ES-I3 (cell line): ENCODE data around the gene GRB7.
"Not testable (repeated sequence)": the region's sequence is repeated elsewhere in the genome, so short reads cannot be mapped to it uniquely, and the experiment has no call there.

Source experiments
- H3K36me3 ChIP-seq: 2 replicates; pipeline ENCODE4 v1.6.1; 2013; ENCODE audit warnings: mild to moderate bottlenecking, low read length, control low read depth, moderate library complexity; ENCODE audit not compliant: insufficient read depth
- H3K4me1 ChIP-seq: 2 replicates; pipeline ENCODE4 v1.6.1; 2013; ENCODE audit warnings: mild to moderate bottlenecking, control low read depth, low read length; ENCODE audit not compliant: insufficient read depth
- H3K9ac ChIP-seq: 2 replicates; pipeline ENCODE4 v1.6.1; 2013; ENCODE audit warnings: low read depth, mild to moderate bottlenecking, low read length, moderate library complexity
- H3K9me3 ChIP-seq: 2 replicates; pipeline ENCODE4 v1.6.1; 2013; ENCODE audit warnings: mild to moderate bottlenecking, low read length, moderate library complexity; ENCODE audit not compliant: control insufficient read depth, insufficient read depth

The GRB7 gene

DNA sequence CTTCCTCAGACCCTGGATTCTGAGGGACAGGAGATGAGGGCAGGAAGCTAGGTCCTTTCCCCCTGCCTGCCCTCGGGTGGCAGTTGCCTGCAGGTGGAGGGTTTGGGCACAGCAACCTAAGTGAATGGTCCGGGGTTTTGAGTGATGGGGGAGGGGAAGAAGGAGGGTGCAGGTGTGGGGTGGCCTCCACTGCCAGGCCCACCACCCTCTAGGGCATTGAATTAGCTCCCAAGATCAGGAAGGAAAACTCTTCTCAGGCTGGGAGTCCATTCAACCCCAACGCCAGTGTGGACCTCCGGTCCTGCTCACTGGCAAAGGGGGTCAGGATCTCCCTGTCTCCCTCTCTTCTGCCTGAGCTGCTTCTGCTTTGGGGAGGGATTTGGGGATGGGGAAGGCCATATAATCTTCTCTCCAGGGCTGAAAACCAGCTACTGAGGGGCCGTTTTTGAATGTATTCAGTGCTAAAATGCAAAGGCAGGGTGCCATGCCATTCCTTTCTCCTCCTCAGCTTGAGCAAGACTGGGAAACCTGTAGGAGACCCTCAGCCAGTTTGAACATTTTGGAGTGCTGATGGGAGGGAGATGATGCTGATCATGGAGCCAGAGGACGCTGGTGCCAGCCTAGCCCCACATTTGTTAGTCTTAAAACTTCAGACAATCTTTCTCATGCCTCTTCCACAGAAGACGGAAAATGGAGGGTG, 18.8 kb downstream of the GRB7 start:
- peaks cover 29% of the 10 kb centered on the region for H3K4me1 ChIP-seq

GRCh38 chr17:39757176-39757662, 19.5 kb downstream of the GRB7 start:
- peaks cover 22% of the 10 kb centered on the region for H3K4me1 ChIP-seq
- H3K36me3 ChIP-seq = no peaks in the 10 kb centered on the region
- H3K9me3 ChIP-seq = no peaks in the 10 kb centered on the region
- H3K9ac ChIP-seq = no peak overlapping the region

More for the DNA sequence above, 18.8 kb downstream of the GRB7 start:
- Histone ChIP-seq H3K9me3 (no peaks in the 10 kb centered on the region), H3K36me3 (no peaks in the 10 kb centered on the region), H3K9ac (no peak overlapping the region; the same call in 1 of the 2 replicates)

- Histone ChIP-seq H3K4me1 (peaks cover 16% of the 10 kb centered on the region), H3K36me3 (no peaks in the 10 kb centered on the region), H3K9ac (no peak overlapping the region)
Measured at GRCh38 chr17:39757931-39758873, 20.5 kb downstream of the GRB7 start.

GRCh38 chr17:39759204-39759603, 21.5 kb downstream of the GRB7 start:
- Histone ChIP-seq H3K9me3 (no peaks in the 10 kb centered on the region), H3K36me3 (no peaks in the 10 kb centered on the region), H3K9ac (no peak overlapping the region), H3K4me1 (peaks cover 16% of the 10 kb centered on the region)

More at GRCh38 chr17:39757931-39758873, 20.5 kb downstream of the GRB7 start:
- no peaks in the 10 kb centered on the region for H3K9me3 ChIP-seq

DNA sequence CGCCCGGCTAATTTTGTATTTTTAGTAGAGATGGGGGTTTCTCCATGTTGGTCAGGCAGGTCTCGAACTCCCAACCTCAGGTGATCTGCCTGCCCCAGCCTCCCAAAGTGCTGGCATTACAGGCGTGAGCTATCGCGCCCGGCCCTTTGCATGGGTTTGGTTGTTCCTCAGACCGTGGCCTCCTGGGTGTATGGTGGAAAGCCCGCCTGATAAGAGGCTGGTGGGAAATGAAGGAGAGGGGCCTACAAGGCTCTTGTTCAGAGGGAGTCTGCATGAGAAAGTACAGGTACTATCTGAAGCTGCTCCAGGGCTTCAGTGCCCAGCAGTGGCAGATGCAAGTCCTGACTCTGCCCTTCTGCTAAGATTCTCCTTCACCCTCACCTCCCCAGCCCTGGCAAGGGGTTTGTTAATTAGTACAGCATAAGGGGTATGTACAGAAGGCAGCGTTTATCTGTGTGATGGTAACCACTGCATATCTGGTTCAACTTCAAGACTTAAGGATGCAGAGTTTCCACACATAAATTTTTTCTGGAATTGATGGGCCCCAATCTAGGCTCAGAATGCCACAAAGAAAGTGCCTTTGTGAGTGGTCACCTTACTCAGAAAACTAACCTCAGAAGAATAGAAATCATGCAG, 24.2 kb downstream of the GRB7 start:
- no peaks in the 10 kb centered on the region for H3K36me3 ChIP-seq
- H3K4me1 ChIP-seq = no peaks in the 10 kb centered on the region; the same call in 1 of the 2 replicates
- no peak overlapping the region for H3K9ac ChIP-seq
- H3K9me3 ChIP-seq = no peaks in the 10 kb centered on the region

DNA sequence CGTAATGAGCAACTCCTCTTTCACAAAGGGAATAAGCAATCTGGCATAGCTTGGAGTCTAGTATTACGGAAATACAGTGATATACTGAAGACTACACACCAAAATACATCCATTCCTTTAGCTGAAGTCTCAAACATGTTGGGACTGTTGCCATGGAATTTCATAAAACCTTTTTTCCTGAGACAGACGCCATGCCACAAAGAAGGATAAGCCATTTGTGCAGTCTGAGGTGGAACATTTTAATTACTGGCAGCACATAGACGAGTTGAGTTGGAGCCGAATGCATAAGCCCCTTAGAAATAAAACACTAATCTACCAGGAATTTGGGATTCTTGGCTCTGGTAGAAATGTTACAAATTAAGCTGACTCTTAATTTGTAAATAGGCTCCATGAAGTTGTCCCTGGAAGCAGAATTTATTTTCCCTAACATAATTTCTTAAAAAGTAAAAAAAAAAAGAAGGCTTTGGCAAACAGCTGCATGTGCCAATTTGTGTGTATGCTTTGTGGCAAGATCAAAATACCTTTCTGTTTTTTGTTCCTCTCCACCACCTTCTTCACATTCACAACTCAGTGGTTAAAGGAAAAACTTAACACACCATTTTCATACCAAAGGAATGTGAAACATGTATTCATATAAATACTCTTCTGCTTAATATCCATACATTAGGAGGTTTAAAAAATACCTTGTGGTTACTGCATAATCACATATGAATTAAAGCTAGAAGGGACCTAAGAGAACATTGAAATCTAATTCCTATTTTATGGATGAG, 25.5 kb downstream of the GRB7 start:
- no peaks in the 10 kb centered on the region for H3K4me1 ChIP-seq
- no peak overlapping the region for H3K9ac ChIP-seq
- H3K36me3 ChIP-seq = no peaks in the 10 kb centered on the region
- no peaks in the 10 kb centered on the region for H3K9me3 ChIP-seq

DNA sequence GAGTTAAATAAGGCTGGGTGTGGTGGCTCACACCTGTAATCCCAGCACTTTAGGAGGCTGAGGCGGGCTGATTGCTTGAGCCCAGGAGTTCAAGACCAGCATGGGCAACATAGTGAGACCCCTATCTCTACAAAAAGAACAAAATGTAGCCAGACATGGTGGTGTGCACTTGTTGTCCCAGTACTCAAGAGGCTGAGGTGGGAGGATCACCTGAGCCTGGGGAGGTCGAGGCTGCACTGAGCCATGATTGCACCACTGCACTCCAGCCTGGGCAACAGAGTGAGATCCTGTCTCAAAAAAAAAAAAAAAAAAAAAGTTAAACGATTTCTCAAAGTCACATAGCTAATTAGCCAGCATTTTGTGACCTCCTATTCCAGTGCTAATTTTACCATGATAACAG, 26.4 kb downstream of the GRB7 start:
- H3K9me3 ChIP-seq, H3K4me1 ChIP-seq, H3K36me3 ChIP-seq, H3K9ac ChIP-seq: not testable (repeated sequence)

DNA sequence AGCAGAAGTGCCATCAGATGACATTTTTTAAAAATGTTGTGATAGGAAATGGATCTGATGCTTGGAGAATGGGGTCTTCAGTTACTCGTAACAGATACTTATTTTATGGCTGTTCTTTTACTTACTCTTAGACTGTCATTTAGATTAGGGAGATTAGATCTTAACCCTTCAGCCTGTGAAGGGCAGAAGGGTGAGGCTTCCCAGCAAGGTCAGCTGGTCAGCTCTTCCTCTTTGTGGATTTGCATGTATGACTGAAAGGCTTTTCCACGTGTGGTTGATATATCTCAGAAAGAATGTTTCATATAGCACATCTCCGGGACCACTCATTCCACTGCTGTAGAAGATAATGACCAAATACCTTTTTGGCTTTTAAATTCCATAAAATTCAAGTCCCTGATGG, 27.4 kb downstream of the GRB7 start:
- Histone ChIP-seq H3K4me1 (no peaks in the 10 kb centered on the region), H3K36me3 (no peaks in the 10 kb centered on the region), H3K9me3 (no peaks in the 10 kb centered on the region), H3K9ac (no peak overlapping the region)

DNA sequence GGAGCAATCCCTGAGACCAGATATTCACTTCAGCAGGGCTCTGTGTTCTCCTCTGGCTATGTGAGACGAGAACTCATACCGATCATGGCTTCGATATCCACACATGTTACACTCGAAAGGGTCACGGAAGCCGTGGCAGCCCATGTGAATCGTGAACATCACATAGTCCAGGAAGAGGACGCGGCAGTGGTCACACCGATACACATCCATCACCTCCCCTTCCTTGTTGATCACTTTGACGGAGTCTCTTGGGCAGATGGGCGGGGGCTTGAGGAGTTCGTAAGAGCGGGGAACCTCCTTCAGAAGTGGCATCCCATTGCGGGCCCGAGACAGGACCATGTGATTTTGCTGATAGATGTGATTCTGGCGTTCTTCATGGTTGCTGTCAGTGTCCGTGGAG, 28.0 kb downstream of the GRB7 start:
- Histone ChIP-seq H3K36me3 (no peaks in the 10 kb centered on the region), H3K4me1 (no peaks in the 10 kb centered on the region), H3K9me3 (no peaks in the 10 kb centered on the region), H3K9ac (no peak overlapping the region)

GRCh38 chr17:39767147-39767546, 29.4 kb downstream of the GRB7 start:
- H3K9me3 ChIP-seq = no peaks in the 10 kb centered on the region
- no peak overlapping the region for H3K9ac ChIP-seq
- H3K36me3 ChIP-seq = no peaks in the 10 kb centered on the region
- H3K4me1 ChIP-seq = no peaks in the 10 kb centered on the region

DNA sequence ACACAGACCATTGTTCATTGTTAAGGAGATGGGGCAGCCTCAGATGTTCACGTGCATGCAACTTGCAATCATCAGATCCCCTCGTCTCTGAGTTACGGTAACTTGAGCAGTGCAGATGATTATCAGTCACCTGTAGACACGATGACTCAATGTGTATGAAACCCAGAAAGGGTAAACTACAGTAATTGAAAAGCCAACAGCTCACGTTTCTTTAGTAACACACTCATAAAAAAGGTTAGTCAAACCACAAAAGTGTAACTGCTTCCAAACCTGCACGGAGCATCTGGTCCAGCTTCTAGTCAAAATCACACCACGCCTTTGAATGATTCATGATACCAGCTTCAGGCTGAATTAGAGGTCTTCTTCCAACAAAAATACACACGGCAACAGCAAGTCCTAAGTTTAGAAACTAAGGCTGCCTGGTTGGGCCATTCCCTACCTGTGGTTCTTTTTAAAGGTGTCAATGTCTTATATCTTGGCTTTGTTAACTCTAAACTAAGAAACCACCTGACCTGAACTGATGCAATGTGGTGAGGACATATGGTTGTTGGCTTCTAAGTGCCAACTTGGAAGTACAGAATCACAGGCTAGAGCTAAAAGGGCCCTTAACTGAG, 32.3 kb downstream of the GRB7 start:
- Histone ChIP-seq H3K9me3 (no peaks in the 10 kb centered on the region), H3K9ac (no peak overlapping the region), H3K4me1 (no peaks in the 10 kb centered on the region), H3K36me3 (no peaks in the 10 kb centered on the region)

- H3K36me3 ChIP-seq = no peaks in the 10 kb centered on the region
- H3K9me3 ChIP-seq = no peaks in the 10 kb centered on the region
- no peaks in the 10 kb centered on the region for H3K4me1 ChIP-seq
- no peak overlapping the region for H3K9ac ChIP-seq
Measured at GRCh38 chr17:39772415-39772814, 34.7 kb downstream of the GRB7 start.

GRCh38 chr17:39772987-39773934, 35.5 kb downstream of the GRB7 start:
- no peak overlapping the region for H3K9ac ChIP-seq
- H3K36me3 ChIP-seq = no peaks in the 10 kb centered on the region
- no peaks in the 10 kb centered on the region for H3K9me3 ChIP-seq
- no peaks in the 10 kb centered on the region for H3K4me1 ChIP-seq
